ENCODE results near the gene SLC38A10.

SLC38A10 gene

DNA sequence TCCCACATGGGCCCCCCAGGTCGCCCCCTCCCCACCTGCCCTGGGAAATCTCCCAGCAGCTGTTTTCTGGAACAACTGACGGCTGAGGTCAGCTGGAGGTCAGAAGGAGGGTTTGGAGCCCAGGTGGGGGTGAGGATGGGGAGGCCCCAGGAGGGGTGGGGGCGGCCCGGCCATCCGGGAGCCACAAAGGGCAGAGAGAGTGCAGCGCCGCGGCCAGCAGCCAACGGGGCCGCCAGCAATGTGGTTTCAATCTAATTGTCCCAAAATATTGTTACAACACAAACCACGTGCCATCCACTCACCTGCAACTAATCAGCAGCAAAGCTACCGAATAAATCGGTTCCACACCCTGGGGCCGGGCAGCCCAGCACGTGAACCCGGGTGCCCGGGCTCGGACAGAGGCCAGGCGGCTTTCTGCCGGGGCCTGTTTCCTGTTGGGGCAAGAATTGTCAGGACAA, 28.3 kb upstream of the SLC38A10 start:
- Mint-ChIP-seq H3K4me3 (no peak overlapping the region), H3K27me3 (no peaks in the 10 kb centered on the region), H3K9me3 (no peaks in the 10 kb centered on the region), H3K4me1 (ENCODE audit: low read depth) (no peaks in the 10 kb centered on the region), H3K27ac (no peak overlapping the region), H3K36me3 (ENCODE audit: low read depth) (no peaks in the 10 kb centered on the region)

- no peak overlapping the region for H3K27ac Mint-ChIP-seq
- no peaks in the 10 kb centered on the region for H3K4me1 Mint-ChIP-seq (ENCODE audit: low read depth)
- H3K9me3 Mint-ChIP-seq: no peaks in the 10 kb centered on the region
- no peaks in the 10 kb centered on the region for H3K27me3 Mint-ChIP-seq
- no peak overlapping the region for H3K4me3 Mint-ChIP-seq
- H3K36me3 Mint-ChIP-seq (ENCODE audit: low read depth): no peaks in the 10 kb centered on the region
Observed at GRCh38 chr17:81323083-81323369, 27.9 kb upstream of the SLC38A10 start.

GRCh38 chr17:81322271-81323082, 27.4 kb upstream of the SLC38A10 start:
- H3K4me3 Mint-ChIP-seq: no peak overlapping the region
- no peaks in the 10 kb centered on the region for H3K36me3 Mint-ChIP-seq (ENCODE audit: low read depth)
- H3K27me3 Mint-ChIP-seq: no peaks in the 10 kb centered on the region
- no peaks in the 10 kb centered on the region for H3K4me1 Mint-ChIP-seq (ENCODE audit: low read depth)
- no peaks in the 10 kb centered on the region for H3K9me3 Mint-ChIP-seq
- no peak overlapping the region for H3K27ac Mint-ChIP-seq

GRCh38 chr17:81317961-81318605, 23.0 kb upstream of the SLC38A10 start:
- Mint-ChIP-seq H3K4me1 (ENCODE audit: low read depth) (no peaks in the 10 kb centered on the region), H3K27ac (no peak overlapping the region), H3K4me3 (no peak overlapping the region), H3K36me3 (ENCODE audit: low read depth) (no peaks in the 10 kb centered on the region), H3K27me3 (no peaks in the 10 kb centered on the region), H3K9me3 (no peaks in the 10 kb centered on the region)

DNA sequence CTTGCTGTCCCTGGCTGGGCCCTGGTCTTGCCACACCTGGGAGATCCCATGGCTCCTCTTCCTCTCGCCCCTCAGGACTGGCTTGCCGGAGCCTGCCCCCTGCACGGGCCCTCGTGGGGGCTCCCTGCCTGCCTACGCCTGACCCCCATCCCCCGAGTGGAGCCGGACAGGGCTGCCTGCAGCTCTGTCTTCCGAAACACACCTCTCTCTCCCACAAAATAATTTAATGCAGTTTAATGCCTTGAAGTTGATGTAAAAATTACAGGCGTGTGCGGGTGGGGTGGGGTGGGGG, 22.4 kb upstream of the SLC38A10 start:
- Mint-ChIP-seq H3K4me3 (no peak overlapping the region), H3K9me3 (no peaks in the 10 kb centered on the region), H3K4me1 (ENCODE audit: low read depth) (no peaks in the 10 kb centered on the region), H3K27me3 (no peaks in the 10 kb centered on the region), H3K36me3 (ENCODE audit: low read depth) (no peaks in the 10 kb centered on the region), H3K27ac (no peak overlapping the region)

GRCh38 chr17:81315885-81316391, 20.8 kb upstream of the SLC38A10 start:
- H3K27ac Mint-ChIP-seq: no peak overlapping the region
- no peak overlapping the region for H3K4me3 Mint-ChIP-seq
- H3K9me3 Mint-ChIP-seq: no peaks in the 10 kb centered on the region
- H3K4me1 Mint-ChIP-seq (ENCODE audit: low read depth): no peaks in the 10 kb centered on the region
- no peaks in the 10 kb centered on the region for H3K36me3 Mint-ChIP-seq (ENCODE audit: low read depth)
- H3K27me3 Mint-ChIP-seq: peaks cover 1% of the 10 kb centered on the region

DNA sequence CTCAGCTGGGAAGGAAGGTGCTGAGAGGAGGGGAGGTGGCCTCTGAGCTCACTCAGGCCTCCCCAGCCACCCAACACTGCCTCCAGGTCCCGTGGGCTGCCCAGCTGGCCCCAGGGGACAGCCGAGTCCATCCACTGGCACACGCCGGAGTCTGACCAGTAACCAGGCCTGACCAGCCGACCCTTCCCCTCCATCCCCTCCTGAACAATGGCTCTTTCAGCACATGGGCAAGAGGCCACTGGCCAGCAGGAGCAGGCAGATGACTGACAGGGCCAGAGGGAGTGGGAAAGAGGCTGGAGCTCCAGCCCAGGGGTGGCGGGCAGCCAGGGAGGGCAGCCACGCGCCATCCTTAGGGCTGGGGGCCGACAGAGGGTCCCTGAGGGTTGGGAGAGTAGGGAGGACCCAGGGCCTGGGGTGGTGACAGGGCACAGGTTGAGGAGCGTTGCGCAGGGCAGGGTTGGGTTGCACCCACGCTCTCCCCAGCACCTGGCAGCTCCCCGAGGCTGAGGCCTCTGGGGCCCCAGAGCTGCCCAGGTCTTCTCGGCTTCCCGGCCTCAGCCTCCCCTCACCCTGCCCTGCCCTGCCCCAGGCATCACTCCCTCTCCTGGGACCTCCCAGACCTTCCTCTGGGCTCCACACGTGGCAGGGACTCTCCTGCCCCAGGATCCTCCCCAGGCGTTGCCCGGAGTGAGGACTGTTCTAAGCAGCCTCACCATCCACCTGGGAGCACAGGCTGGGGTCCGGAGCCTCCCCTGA, 20.2 kb upstream of the SLC38A10 start:
- no peak overlapping the region for H3K27ac Mint-ChIP-seq
- peaks cover 6% of the 10 kb centered on the region for H3K27me3 Mint-ChIP-seq
- H3K4me3 Mint-ChIP-seq: no peak overlapping the region
- H3K36me3 Mint-ChIP-seq (ENCODE audit: low read depth): no peaks in the 10 kb centered on the region
- H3K9me3 Mint-ChIP-seq: no peaks in the 10 kb centered on the region
- H3K4me1 Mint-ChIP-seq (ENCODE audit: low read depth): no peaks in the 10 kb centered on the region

- no peak overlapping the region for H3K27ac Mint-ChIP-seq
- peaks cover 6% of the 10 kb centered on the region for H3K27me3 Mint-ChIP-seq
- no peaks in the 10 kb centered on the region for H3K4me1 Mint-ChIP-seq (ENCODE audit: low read depth)
- no peak overlapping the region for H3K4me3 Mint-ChIP-seq
- no peaks in the 10 kb centered on the region for H3K36me3 Mint-ChIP-seq (ENCODE audit: low read depth)
- H3K9me3 Mint-ChIP-seq: no peaks in the 10 kb centered on the region
Observed at GRCh38 chr17:81314398-81315081, 19.4 kb upstream of the SLC38A10 start.

DNA sequence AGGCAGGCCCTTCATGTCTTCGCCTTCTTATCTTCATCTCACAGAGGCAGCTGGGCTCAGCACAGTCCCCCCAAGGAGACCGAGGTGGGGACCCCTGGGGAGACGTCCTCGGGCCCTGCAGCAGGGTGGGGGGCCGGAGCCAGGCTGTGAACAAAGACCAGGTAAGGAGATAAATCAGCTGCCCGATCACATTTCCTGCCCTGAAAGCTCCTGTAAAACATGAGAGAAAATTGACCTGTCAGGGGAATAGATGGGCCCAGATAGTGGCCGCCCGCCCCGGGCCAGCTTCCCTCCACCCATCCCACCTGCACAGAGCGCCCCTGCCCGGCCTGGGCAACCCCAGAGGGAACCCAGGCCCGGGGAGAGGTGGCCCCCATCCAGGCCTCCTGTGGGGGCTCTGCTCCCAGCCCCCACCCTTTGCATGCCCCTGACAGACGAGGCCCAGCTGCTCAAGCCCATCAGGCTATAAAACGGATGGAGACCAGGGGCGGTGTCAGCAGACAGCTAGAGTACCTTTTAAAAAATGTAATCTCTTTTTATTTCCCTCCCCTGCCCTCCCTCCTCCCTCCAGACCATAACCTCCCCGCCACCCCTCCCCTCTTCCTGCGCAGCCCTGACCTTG, 18.8 kb upstream of the SLC38A10 start:
- H3K27me3 Mint-ChIP-seq: peaks cover 10% of the 10 kb centered on the region
- H3K27ac Mint-ChIP-seq: no peak overlapping the region
- peaks cover 4% of the 10 kb centered on the region for H3K4me1 Mint-ChIP-seq (ENCODE audit: low read depth)
- H3K36me3 Mint-ChIP-seq (ENCODE audit: low read depth): no peaks in the 10 kb centered on the region
- H3K4me3 Mint-ChIP-seq: no peak overlapping the region
- H3K9me3 Mint-ChIP-seq: no peaks in the 10 kb centered on the region

DNA sequence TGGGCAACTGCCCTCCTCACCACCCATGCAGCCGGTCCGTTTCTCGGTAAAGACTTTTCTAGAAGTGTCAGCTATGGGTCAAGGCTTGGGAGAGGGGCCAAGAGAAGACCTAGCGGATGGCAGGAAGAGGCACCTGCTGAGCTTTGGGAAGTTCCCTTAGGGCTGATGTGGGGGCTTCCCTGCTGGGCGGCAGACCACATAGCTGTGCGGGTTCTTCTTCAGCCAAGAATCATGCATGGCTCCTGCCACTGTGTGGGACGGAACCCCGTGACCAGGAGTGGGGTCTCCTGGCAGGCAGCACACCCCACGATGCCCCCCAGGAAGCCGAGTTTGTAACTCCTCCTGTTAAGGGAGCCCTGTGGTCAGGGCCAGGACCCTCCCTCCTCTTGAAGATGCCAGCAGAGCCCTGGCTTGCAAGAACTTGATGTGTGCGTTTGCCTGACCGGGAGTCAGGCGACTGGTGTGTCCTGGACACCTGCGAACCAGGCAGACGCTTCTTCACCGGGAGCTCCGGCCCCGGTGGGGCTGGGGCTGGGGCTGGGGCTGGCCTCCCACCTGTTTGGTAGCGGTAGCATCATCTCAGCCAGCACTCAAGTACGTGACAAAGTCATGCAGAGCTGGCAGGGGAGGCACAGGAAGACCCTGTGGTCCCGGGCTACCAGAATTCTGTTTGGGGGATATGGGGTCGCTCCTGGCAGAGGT, 17.7 kb upstream of the SLC38A10 start:
- no peak overlapping the region for H3K27ac Mint-ChIP-seq
- H3K4me3 Mint-ChIP-seq: no peak overlapping the region
- H3K4me1 Mint-ChIP-seq (ENCODE audit: low read depth): peaks cover 4% of the 10 kb centered on the region
- H3K36me3 Mint-ChIP-seq (ENCODE audit: low read depth): no peaks in the 10 kb centered on the region
- no peaks in the 10 kb centered on the region for H3K9me3 Mint-ChIP-seq
- peaks cover 10% of the 10 kb centered on the region for H3K27me3 Mint-ChIP-seq

- Mint-ChIP-seq H3K9me3 (no peaks in the 10 kb centered on the region), H3K4me3 (no peak overlapping the region)
Observed at GRCh38 chr17:81311946-81312345, 16.8 kb upstream of the SLC38A10 start.

DNA sequence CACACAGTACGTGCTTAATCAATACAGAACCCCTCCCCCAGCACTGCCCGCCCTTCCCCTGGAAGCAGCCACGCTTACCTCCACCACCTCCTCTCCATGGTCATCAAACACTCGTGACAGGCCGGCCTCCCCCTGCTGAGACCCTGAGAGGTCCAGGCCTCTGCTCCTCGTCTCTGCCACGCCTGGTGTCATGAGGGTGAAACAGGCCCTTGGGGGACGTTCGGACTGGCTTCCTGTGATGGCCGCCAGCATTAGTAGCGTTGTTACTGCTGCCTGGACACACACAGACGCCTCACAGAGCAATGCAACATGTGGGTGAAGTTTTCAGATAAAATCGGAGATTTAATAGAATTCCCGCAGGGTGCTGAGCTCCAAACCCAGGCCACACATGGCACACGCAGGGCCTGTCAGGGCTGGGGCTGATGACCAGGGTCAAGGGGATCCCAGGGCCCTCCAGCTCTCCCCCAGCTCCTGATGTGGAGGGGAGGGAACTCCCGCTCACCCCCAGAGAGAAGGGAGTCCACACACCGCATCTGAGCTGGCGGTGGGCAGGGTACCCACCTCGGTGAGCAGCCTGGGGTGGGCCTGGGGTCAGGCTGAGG, 15.9 kb upstream of the SLC38A10 start:
- Mint-ChIP-seq H3K36me3 (ENCODE audit: low read depth) (no peaks in the 10 kb centered on the region), H3K4me3 (no peak overlapping the region), H3K27ac (no peak overlapping the region), H3K4me1 (ENCODE audit: low read depth) (peaks cover 4% of the 10 kb centered on the region), H3K27me3 (peaks cover 10% of the 10 kb centered on the region), H3K9me3 (no peaks in the 10 kb centered on the region)

More at GRCh38 chr17:81311946-81312345, 16.8 kb upstream of the SLC38A10 start:
- no peak overlapping the region for H3K27ac Mint-ChIP-seq
- no peaks in the 10 kb centered on the region for H3K36me3 Mint-ChIP-seq (ENCODE audit: low read depth)
- peaks cover 10% of the 10 kb centered on the region for H3K27me3 Mint-ChIP-seq
- H3K4me1 Mint-ChIP-seq (ENCODE audit: low read depth): peaks cover 4% of the 10 kb centered on the region

GRCh38 chr17:81309859-81310839, 15.0 kb upstream of the SLC38A10 start:
- Mint-ChIP-seq H3K9me3 (no peaks in the 10 kb centered on the region), H3K4me1 (ENCODE audit: low read depth) (peaks cover 4% of the 10 kb centered on the region), H3K4me3 (no peak overlapping the region), H3K36me3 (ENCODE audit: low read depth) (no peaks in the 10 kb centered on the region), H3K27me3 (peaks cover 10% of the 10 kb centered on the region), H3K27ac (no peak overlapping the region)
